ENCODE measurements around the gene SACM1L. TPM values are rescaled to one million over a fixed set of nuclear protein-coding genes. Genes with fewer than 3 reads are reported as not detected.

The SACM1L gene
- total RNA-seq, 1 donor from 2014 or later: 44.1 TPM

DNA sequence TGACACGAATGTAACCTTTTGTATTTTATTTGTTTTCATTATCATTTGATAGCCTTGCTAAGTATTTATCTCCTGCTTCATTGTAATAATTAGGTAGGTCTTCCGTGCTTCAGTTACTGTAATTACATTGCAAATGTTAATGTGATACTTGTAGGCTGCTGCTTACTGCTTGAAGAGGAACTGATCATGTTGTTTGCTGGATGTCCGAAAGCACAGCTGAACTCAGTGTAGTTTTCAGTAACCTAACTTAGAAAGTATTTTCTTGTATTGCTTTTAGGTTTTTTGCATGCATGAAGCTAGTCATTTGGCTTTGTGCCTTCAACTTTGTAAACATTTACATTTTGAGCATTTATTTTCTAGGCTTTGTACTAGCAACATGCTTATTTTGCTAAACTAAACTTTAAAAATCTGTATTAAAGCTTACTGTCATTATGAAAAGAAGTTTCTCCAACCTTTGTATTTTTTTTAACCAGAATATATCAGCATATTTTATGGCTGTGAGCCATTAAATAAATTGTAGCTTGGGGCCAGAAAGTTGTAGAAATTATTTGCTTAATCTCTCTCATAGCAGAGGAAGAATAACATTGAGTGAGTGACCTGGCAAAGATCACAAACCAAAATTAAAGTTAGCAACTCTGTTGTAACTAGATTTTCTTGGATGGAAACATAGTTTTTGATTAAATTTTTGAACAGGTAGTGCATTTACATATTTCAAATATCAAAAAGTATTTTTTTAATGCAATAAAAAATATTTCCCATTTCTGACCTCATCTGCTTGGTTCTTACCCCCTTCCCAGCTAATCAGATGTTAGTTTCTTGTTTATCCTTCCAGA lies 30.7 kb downstream of the SACM1L start:
- H3K36me3 Mint-ChIP-seq (ENCODE audit: low read depth): peaks cover 18% of the 10 kb centered on the region
- no peaks in the 10 kb centered on the region for H3K9me3 Mint-ChIP-seq
- H3K27ac Mint-ChIP-seq (ENCODE audit: unreplicated experiment): no peak overlapping the region
- no peak overlapping the region for H3K4me3 Mint-ChIP-seq
- no peaks in the 10 kb centered on the region for H3K4me1 Mint-ChIP-seq
- H3K27me3 Mint-ChIP-seq (ENCODE audit: low read depth): no peaks in the 10 kb centered on the region
- no peak for DNase-seq (ENCODE audit: low read depth, low spot score)
- no peak for TF ChIP-seq CTCF (conservative IDR thresholded peaks at IDR 0.05)

DNA sequence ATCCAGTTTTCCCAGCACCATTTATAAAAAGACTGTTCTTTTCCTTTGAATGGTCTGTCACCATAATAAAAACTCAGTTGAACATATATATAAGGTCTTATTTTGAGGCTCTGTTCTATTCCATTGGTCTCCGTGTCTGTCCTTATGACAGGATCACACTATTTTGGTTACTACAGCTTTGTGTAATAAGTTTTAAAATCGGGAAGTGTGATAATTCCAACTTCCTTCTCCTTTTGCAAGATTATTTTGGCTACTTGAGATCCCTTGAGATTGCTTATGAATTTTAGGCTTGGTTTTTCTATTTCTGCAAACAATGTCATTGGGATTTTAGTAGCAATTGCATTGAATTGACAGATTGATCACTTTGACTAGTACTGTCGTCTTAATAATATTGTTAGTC lies 35.7 kb downstream of the SACM1L start:
- DNase-seq (ENCODE audit: low read depth, low spot score): no peak
- Mint-ChIP-seq H3K4me3 (no peak overlapping the region), H3K27ac (ENCODE audit: unreplicated experiment) (no peak overlapping the region), H3K36me3 (ENCODE audit: low read depth) (peaks cover 40% of the 10 kb centered on the region), H3K27me3 (ENCODE audit: low read depth) (no peaks in the 10 kb centered on the region), H3K4me1 (no peaks in the 10 kb centered on the region), H3K9me3 (no peaks in the 10 kb centered on the region)
- TF ChIP-seq CTCF (conservative IDR thresholded peaks at IDR 0.05): no peak

DNA sequence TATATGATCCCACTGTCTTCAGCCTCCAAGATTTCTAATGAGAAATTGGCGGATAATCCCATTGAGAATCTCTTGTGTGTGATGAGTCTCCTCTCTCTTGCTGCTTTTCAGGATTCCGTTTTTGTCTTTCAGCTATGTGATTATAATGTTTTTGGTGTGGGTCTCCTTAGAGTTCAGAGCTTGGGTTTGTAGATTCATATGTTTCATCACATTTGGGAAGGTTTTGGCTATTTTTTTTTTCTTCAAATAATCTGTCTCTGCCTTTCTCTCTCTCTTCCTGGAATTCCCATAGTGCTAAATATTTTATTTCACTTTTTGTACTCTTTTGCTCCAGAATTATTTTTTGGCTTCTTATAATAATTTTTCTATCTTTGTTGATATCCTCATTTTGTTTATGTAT lies 40.4 kb downstream of the SACM1L start:
- H3K36me3 Mint-ChIP-seq (ENCODE audit: low read depth): peaks cover 42% of the 10 kb centered on the region
- H3K9me3 Mint-ChIP-seq: no peaks in the 10 kb centered on the region
- no peaks in the 10 kb centered on the region for H3K27me3 Mint-ChIP-seq (ENCODE audit: low read depth)
- H3K4me1 Mint-ChIP-seq: peaks cover 4% of the 10 kb centered on the region
- DNase-seq (ENCODE audit: low read depth, low spot score): no peak
- H3K27ac Mint-ChIP-seq (ENCODE audit: unreplicated experiment): no peak overlapping the region
- TF ChIP-seq CTCF (conservative IDR thresholded peaks at IDR 0.05): no peak
- no peak overlapping the region for H3K4me3 Mint-ChIP-seq

GRCh38 chr3:45730409-45731154 lies 41.4 kb downstream of the SACM1L start:
- DNase-seq (ENCODE audit: low read depth, low spot score): no peak
- no peaks in the 10 kb centered on the region for H3K27me3 Mint-ChIP-seq (ENCODE audit: low read depth)
- H3K9me3 Mint-ChIP-seq: no peaks in the 10 kb centered on the region
- H3K36me3 Mint-ChIP-seq (ENCODE audit: low read depth): peaks cover 37% of the 10 kb centered on the region
- no peak for TF ChIP-seq CTCF (conservative IDR thresholded peaks at IDR 0.05)
- H3K27ac Mint-ChIP-seq (ENCODE audit: unreplicated experiment): peak overlapping the region; percentile 59
- H3K4me3 Mint-ChIP-seq: no peak overlapping the region
- H3K4me1 Mint-ChIP-seq: peaks cover 4% of the 10 kb centered on the region

GRCh38 chr3:45736707-45737106 lies 47.5 kb downstream of the SACM1L start:
- H3K4me3 Mint-ChIP-seq: no peak overlapping the region
- no peak for DNase-seq (ENCODE audit: low read depth, low spot score)
- H3K9me3 Mint-ChIP-seq: no peaks in the 10 kb centered on the region
- no peak for TF ChIP-seq CTCF (conservative IDR thresholded peaks at IDR 0.05)
- peak overlapping the region; percentile 79 for H3K27ac Mint-ChIP-seq (ENCODE audit: unreplicated experiment)
- no peaks in the 10 kb centered on the region for H3K27me3 Mint-ChIP-seq (ENCODE audit: low read depth)
- no peaks in the 10 kb centered on the region for H3K4me1 Mint-ChIP-seq
- H3K36me3 Mint-ChIP-seq (ENCODE audit: low read depth): peaks cover 16% of the 10 kb centered on the region
